Measurements from ENCODE around the gene IL1F10. TPM values are rescaled to one million over a fixed set of nuclear protein-coding genes. Genes with fewer than 3 reads are reported as not detected.
A peak's percentile ranks its signal among the peaks of the same experiment; 100 is the strongest.

IL1F10 gene
- total and polyA plus RNA-seq, 2 of the 13 experiments (the other 11 are each of a cell fraction or from before 2014, with no cell fraction given): not detected

DNA sequence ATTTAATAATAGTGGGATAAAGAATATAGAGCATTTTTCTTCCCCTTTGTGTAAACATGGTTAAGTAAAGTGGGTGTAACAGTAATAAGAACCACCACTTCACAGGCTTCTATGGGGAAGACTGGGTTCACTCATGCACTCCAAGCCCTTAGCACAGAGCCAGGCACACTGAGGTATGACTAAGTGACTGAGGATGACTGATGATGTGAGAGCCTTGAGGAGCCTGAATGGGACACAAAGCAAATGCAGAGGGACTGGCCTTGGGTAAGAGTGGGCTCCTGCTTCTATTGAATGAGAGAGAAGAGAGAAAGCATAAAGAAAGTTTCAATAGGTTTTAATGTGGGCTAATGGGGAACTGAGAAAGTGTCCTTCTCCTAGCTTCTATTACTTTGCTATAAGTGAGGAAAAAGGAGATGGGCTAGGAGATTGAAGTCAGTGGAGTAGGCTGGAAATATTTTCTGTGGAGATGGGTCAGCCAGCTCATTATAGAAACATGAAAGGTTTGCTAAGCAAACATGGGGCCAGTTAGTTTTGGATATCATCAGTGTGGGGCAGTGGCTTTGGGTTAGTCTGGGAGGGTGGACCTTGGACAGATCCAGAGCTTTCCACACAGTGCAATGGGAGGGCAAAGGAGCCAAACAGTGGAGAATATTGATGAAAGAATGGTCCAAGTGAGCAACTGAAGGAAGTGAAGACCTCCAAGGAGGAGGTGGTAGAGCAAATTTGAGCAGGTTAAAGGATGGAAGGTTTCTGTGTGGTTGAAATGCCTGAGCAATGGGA lies 20.6 kb downstream of the IL1F10 start (continued):
- TF ChIP-seq, protein P1, sequence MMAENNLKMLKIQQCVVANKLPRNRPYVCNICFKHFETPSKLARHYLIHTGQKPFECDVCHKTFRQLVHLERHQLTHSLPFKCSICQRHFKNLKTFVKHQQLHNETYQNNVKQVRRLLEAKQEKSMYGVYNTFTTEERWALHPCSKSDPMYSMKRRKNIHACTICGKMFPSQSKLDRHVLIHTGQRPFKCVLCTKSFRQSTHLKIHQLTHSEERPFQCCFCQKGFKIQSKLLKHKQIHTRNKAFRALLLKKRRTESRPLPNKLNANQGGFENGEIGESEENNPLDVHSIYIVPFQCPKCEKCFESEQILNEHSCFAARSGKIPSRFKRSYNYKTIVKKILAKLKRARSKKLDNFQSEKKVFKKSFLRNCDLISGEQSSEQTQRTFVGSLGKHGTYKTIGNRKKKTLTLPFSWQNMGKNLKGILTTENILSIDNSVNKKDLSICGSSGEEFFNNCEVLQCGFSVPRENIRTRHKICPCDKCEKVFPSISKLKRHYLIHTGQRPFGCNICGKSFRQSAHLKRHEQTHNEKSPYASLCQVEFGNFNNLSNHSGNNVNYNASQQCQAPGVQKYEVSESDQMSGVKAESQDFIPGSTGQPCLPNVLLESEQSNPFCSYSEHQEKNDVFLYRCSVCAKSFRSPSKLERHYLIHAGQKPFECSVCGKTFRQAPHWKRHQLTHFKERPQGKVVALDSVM (CRISPR knock-in tag; IDR thresholded peaks at IDR 0.05): no peak
- TF ChIP-seq, protein P2, sequence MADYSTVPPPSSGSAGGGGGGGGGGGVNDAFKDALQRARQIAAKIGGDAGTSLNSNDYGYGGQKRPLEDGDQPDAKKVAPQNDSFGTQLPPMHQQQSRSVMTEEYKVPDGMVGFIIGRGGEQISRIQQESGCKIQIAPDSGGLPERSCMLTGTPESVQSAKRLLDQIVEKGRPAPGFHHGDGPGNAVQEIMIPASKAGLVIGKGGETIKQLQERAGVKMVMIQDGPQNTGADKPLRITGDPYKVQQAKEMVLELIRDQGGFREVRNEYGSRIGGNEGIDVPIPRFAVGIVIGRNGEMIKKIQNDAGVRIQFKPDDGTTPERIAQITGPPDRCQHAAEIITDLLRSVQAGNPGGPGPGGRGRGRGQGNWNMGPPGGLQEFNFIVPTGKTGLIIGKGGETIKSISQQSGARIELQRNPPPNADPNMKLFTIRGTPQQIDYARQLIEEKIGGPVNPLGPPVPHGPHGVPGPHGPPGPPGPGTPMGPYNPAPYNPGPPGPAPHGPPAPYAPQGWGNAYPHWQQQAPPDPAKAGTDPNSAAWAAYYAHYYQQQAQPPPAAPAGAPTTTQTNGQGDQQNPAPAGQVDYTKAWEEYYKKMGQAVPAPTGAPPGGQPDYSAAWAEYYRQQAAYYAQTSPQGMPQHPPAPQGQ (CRISPR knock-in tag; IDR thresholded peaks at IDR 0.05; ENCODE audit: borderline replicate concordance): no peak
- TF ChIP-seq, protein P3, sequence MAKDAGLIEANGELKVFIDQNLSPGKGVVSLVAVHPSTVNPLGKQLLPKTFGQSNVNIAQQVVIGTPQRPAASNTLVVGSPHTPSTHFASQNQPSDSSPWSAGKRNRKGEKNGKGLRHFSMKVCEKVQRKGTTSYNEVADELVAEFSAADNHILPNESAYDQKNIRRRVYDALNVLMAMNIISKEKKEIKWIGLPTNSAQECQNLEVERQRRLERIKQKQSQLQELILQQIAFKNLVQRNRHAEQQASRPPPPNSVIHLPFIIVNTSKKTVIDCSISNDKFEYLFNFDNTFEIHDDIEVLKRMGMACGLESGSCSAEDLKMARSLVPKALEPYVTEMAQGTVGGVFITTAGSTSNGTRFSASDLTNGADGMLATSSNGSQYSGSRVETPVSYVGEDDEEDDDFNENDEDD (CRISPR knock-in tag; IDR thresholded peaks at IDR 0.05; ENCODE audit: borderline replicate concordance): no peak; the same call in 1 of the 2 replicates
- TF ChIP-seq TBP (CRISPR knock-in tag; IDR thresholded peaks at IDR 0.05) (no peak), HNRNPH1 (optimal IDR thresholded peaks at IDR 0.05; ENCODE audit: low read depth, low read length) (no peak), TBL1XR1 (IDR thresholded peaks at IDR 0.05; ENCODE audit: borderline replicate concordance, low read length, partially characterized antibody) (no peak), ZFP62 (CRISPR knock-in tag; IDR thresholded peaks at IDR 0.05) (no peak), GFI1 (CRISPR knock-in tag; IDR thresholded peaks at IDR 0.05; ENCODE audit: borderline replicate concordance) (0 out of 2 replicates have a peak, but pooled peaks have one; percentile 54), ARHGAP35 (CRISPR knock-in tag; IDR thresholded peaks at IDR 0.05; ENCODE audit: borderline replicate concordance) (no peak), ZNF562 (CRISPR knock-in tag; IDR thresholded peaks at IDR 0.05; ENCODE audit: borderline replicate concordance) (no peak), ZNF766 (CRISPR knock-in tag; IDR thresholded peaks at IDR 0.05; ENCODE audit: borderline replicate concordance) (no peak), ZNF552 (CRISPR knock-in tag; IDR thresholded peaks at IDR 0.05; ENCODE audit: borderline replicate concordance) (no peak), ZNF780A (CRISPR knock-in tag; IDR thresholded peaks at IDR 0.05) (no peak), ZNF879 (CRISPR knock-in tag; IDR thresholded peaks at IDR 0.05) (no peak)
- TF ChIP-seq, protein P4, sequence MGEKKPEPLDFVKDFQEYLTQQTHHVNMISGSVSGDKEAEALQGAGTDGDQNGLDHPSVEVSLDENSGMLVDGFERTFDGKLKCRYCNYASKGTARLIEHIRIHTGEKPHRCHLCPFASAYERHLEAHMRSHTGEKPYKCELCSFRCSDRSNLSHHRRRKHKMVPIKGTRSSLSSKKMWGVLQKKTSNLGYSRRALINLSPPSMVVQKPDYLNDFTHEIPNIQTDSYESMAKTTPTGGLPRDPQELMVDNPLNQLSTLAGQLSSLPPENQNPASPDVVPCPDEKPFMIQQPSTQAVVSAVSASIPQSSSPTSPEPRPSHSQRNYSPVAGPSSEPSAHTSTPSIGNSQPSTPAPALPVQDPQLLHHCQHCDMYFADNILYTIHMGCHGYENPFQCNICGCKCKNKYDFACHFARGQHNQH (CRISPR knock-in tag; IDR thresholded peaks at IDR 0.05): 0 out of 2 replicates have a peak, but pooled peaks have one; percentile 43
- TF ChIP-seq, protein P5, sequence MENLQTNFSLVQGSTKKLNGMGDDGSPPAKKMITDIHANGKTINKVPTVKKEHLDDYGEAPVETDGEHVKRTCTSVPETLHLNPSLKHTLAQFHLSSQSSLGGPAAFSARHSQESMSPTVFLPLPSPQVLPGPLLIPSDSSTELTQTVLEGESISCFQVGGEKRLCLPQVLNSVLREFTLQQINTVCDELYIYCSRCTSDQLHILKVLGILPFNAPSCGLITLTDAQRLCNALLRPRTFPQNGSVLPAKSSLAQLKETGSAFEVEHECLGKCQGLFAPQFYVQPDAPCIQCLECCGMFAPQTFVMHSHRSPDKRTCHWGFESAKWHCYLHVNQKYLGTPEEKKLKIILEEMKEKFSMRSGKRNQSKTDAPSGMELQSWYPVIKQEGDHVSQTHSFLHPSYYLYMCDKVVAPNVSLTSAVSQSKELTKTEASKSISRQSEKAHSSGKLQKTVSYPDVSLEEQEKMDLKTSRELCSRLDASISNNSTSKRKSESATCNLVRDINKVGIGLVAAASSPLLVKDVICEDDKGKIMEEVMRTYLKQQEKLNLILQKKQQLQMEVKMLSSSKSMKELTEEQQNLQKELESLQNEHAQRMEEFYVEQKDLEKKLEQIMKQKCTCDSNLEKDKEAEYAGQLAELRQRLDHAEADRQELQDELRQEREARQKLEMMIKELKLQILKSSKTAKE (CRISPR knock-in tag; IDR thresholded peaks at IDR 0.05; ENCODE audit: borderline replicate concordance): peak; percentile 44; the same call in 1 of the 2 replicates
- TF ChIP-seq, protein P6, sequence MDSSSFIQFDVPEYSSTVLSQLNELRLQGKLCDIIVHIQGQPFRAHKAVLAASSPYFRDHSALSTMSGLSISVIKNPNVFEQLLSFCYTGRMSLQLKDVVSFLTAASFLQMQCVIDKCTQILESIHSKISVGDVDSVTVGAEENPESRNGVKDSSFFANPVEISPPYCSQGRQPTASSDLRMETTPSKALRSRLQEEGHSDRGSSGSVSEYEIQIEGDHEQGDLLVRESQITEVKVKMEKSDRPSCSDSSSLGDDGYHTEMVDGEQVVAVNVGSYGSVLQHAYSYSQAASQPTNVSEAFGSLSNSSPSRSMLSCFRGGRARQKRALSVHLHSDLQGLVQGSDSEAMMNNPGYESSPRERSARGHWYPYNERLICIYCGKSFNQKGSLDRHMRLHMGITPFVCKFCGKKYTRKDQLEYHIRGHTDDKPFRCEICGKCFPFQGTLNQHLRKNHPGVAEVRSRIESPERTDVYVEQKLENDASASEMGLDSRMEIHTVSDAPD (CRISPR knock-in tag; IDR thresholded peaks at IDR 0.05): peak; percentile 62; the same call in 1 of the 2 replicates

Measured in HepG2 (cell line).